ENCODE data around the gene POC1A. TPM values are rescaled to one million over a fixed set of nuclear protein-coding genes. Genes with fewer than 3 reads are reported as not detected.

The POC1A gene
- total and polyA plus RNA-seq, 2 donors (not counting 1 experiment from before 2014, with no cell fraction given), result 1.7 to 2.8 TPM

- Histone ChIP-seq H3K4me1 (ENCODE audit: control insufficient read depth in 2 of 2, insufficient read depth in 2 of 2, low read length in 2 of 2) (peaks cover 21 to 39% of the 10 kb centered on the region in 2 donors), H2AFZ (ENCODE audit: insufficient read depth, low read depth, low read length, poor library complexity, severe bottlenecking) (no peak overlapping the region), H4K20me1 (ENCODE audit: control insufficient read depth, insufficient read depth, low read length, poor library complexity, severe bottlenecking) (no peaks in the 10 kb centered on the region), H3K27me3 (replicated peaks in 1 of 4; ENCODE audit: control extremely low read depth in 1 of 4, control insufficient read depth in 3 of 4, insufficient read depth in 4 of 4, low read length in 3 of 4) (no peaks in the 10 kb centered on the region), H3K4me3 (ENCODE audit: control extremely low read depth in 1 of 5, extremely low read depth in 1 of 5, insufficient read depth in 1 of 5, low read depth in 2 of 5, low read length in 4 of 5) (no peak overlapping the region), H3K9me3 (ENCODE audit: control extremely low read depth in 1 of 3, control insufficient read depth in 2 of 3, insufficient read depth in 1 of 3, low read length in 2 of 3) (no peaks in the 10 kb centered on the region), H3K4me2 (replicated peaks; ENCODE audit: low read depth, low read length, poor library complexity, severe bottlenecking) (no peak overlapping the region), H3K36me3 (replicated peaks in 1 of 2; ENCODE audit: control extremely low read depth in 1 of 2, control insufficient read depth in 1 of 2, extremely low read depth in 1 of 2, insufficient read depth in 2 of 2, low read length in 1 of 2) (no peaks in the 10 kb centered on the region), H3K9ac (ENCODE audit: low read length) (no peak overlapping the region), H3K27ac (ENCODE audit: low read length in 2 of 2) (no peak overlapping the region), H3K79me2 (ENCODE audit: control insufficient read depth, insufficient read depth, low read length) (no peaks in the 10 kb centered on the region)
- WGBS (ENCODE audit: insufficient coverage), result 88% methylated on average over 6 of the region's 7 CpGs
- intact Hi-C loops (cut with micrococcal nuclease), result loop anchor here (10.0 kb wide), 2 partner anchors 165 to 475 kb away; partner anchors contain the start of genes NT5DC2, TLR9 and UQCC5
- Mint-ChIP-seq H3K27me3 (no peaks in the 10 kb centered on the region), H3K4me1 (peaks cover 41% of the 10 kb centered on the region), H3K4me3 (no peak overlapping the region), H3K27ac (peak overlapping the region; percentile 70), H3K9me3 (ENCODE audit: insufficient read depth) (no peaks in the 10 kb centered on the region)
- ChIA-PET CTCF (no interaction called here), POLR2A (no interaction called here)
- no peak for TF ChIP-seq CTCF (IDR thresholded peaks at IDR 0.05)
- DNase-seq (no peak), ATAC-seq (ENCODE audit: low read depth) (no peak)
These were observed 94.4 kb downstream of the POC1A start for GRCh38 chr3:52059781-52060180.

- Histone ChIP-seq H3K9me3 (ENCODE audit: control extremely low read depth in 1 of 3, control insufficient read depth in 2 of 3, insufficient read depth in 1 of 3, low read length in 2 of 3) (no peaks in the 10 kb centered on the region), H3K9ac (ENCODE audit: low read length) (peak overlapping the region; percentile 51), H4K20me1 (ENCODE audit: control insufficient read depth, insufficient read depth, low read length, poor library complexity, severe bottlenecking) (no peaks in the 10 kb centered on the region), H3K36me3 (replicated peaks in 1 of 2; ENCODE audit: control extremely low read depth in 1 of 2, control insufficient read depth in 1 of 2, extremely low read depth in 1 of 2, insufficient read depth in 2 of 2, low read length in 1 of 2) (no peaks in the 10 kb centered on the region), H3K79me2 (ENCODE audit: control insufficient read depth, insufficient read depth, low read length) (no peaks in the 10 kb centered on the region), H3K4me2 (replicated peaks; ENCODE audit: low read depth, low read length, poor library complexity, severe bottlenecking) (peak overlapping the region; percentile 99), H2AFZ (ENCODE audit: insufficient read depth, low read depth, low read length, poor library complexity, severe bottlenecking) (peak overlapping the region; percentile 82), H3K4me3 (ENCODE audit: control extremely low read depth in 1 of 5, extremely low read depth in 1 of 5, insufficient read depth in 1 of 5, low read depth in 2 of 5, low read length in 4 of 5) (peak overlapping the region in 4 of 5 experiments; percentile 7 to 50 (median 45)), H3K4me1 (ENCODE audit: control insufficient read depth in 2 of 2, insufficient read depth in 2 of 2, low read length in 2 of 2) (peaks cover 40 to 57% of the 10 kb centered on the region in 2 donors), H3K27me3 (replicated peaks in 1 of 4; ENCODE audit: control extremely low read depth in 1 of 4, control insufficient read depth in 3 of 4, insufficient read depth in 4 of 4, low read length in 3 of 4) (no peaks in the 10 kb centered on the region), H3K27ac (ENCODE audit: low read length in 2 of 2) (peak overlapping the region in 1 of 2 donors; percentile 21)
- WGBS (ENCODE audit: insufficient coverage), result 78% methylated on average over 14 of the region's 14 CpGs
- peak; percentile 43 for DNase-seq
- H3K4me3 Mint-ChIP-seq, result peak overlapping the region; percentile 95
- intact Hi-C loops (cut with micrococcal nuclease), result loop anchor here (1.0 to 10.0 kb wide), 10 partner anchors 63 to 477 kb away; partner anchors contain the start of genes ABHD14A, ABHD14B, ACY1 and GLYCTK
- peaks cover 51% of the 10 kb centered on the region for H3K4me1 Mint-ChIP-seq
- no peak for TF ChIP-seq CTCF (IDR thresholded peaks at IDR 0.05)
- TF ChIP-seq EZH2 (IDR thresholded peaks at IDR 0.05; ENCODE audit: borderline replicate concordance, insufficient read depth, low read depth, low read length, poor library complexity, severe bottlenecking), result no peak
- H3K27ac Mint-ChIP-seq, result peak overlapping the region; percentile 94
- H3K9me3 Mint-ChIP-seq (ENCODE audit: insufficient read depth), result no peaks in the 10 kb centered on the region
- no peak for ATAC-seq (ENCODE audit: low read depth)
- ChIA-PET POLR2A (interaction anchor here (0.6 to 1.4 kb wide), 6 partner anchors 57 to 1822 kb away, joined by 3 to 10 read pairs (median 3); partner anchors contain the start of genes POC1A and RPL29), CTCF (interaction anchor here (1.1 to 1.2 kb wide), 3 partner anchors 62 to 116 kb away, joined by 3 to 11 read pairs (median 4); partner anchors contain the start of genes PARP3, RPL29 and RRP9)
- no peaks in the 10 kb centered on the region for H3K27me3 Mint-ChIP-seq
These were observed 96.3 kb downstream of the POC1A start for GRCh38 chr3:52057812-52058495.
